KMS-11 (cell line): ENCODE data around the gene KIAA0513.

Experiments
- H2AFZ ChIP-seq: fragments of 200-600 bp; sonication (generic); 2 replicates; pipeline ENCODE4 v1.6.1; 2016; ENCODE audit warnings: antibody characterized with exemption, mixed run types, low read depth
- H3K27ac ChIP-seq: fragments of 200-600 bp; sonication (generic); 2 replicates; pipeline ENCODE4 v1.6.1; 2016; ENCODE audit warnings: mild to moderate bottlenecking, mixed run types
- H3K27me3 ChIP-seq: fragments of 200-600 bp; sonication (generic); 2 replicates; pipeline ENCODE4 v1.6.1; 2017; ENCODE audit warnings: mild to moderate bottlenecking, low read depth, mixed run types, moderate library complexity; ENCODE audit not compliant: insufficient read depth
- H3K36me3 ChIP-seq: fragments of 200-600 bp; sonication (generic); 2 replicates; pipeline ENCODE4 v1.6.1; 2017; ENCODE audit warnings: mild to moderate bottlenecking, mixed run types; ENCODE audit not compliant: insufficient read depth
- H3K4me1 ChIP-seq: fragments of 200-600 bp; sonication (generic); 2 replicates; pipeline ENCODE4 v1.6.1; 2016; ENCODE audit warnings: mild to moderate bottlenecking, low read depth, mixed run types; ENCODE audit not compliant: poor library complexity, severe bottlenecking
- H3K4me2 ChIP-seq: fragments of 200-600 bp; sonication (generic); 2 replicates; pipeline ENCODE4 v1.7.0; 2016; ENCODE audit warnings: mild to moderate bottlenecking, mixed run types
- H3K4me3 ChIP-seq: fragments of 200-600 bp; sonication (generic); IDR thresholded peaks from 2 replicates; pipeline ENCODE4 v1.6.1; 2017; ENCODE audit warnings: low read depth, low read length, mixed read lengths; ENCODE audit not compliant: insufficient read depth
- H3K79me2 ChIP-seq: fragments of 200-600 bp; sonication (generic); 2 replicates; pipeline ENCODE4 v1.6.1; 2016; ENCODE audit warnings: low read depth, mixed run types; ENCODE audit not compliant: insufficient read depth
- H3K9ac ChIP-seq: fragments of 200-600 bp; sonication (generic); 2 replicates; pipeline ENCODE4 v1.6.1; 2016; ENCODE audit warnings: mild to moderate bottlenecking, mixed run types
- H4K20me1 ChIP-seq: fragments of 200-600 bp; sonication (generic); 2 replicates; pipeline ENCODE4 v1.6.1; 2016; ENCODE audit warnings: mild to moderate bottlenecking, mixed run types; ENCODE audit not compliant: insufficient read depth
- CTCF ChIP-seq: fragments of 200-600 bp; sonication (generic); conservative IDR thresholded peaks from 2 replicates; pipeline ENCODE4 v1.6.1; 2017; ENCODE audit warnings: low read depth, mild to moderate bottlenecking, antibody characterized with exemption, low read length, moderate library complexity, mixed read lengths

The KIAA0513 gene

DNA sequence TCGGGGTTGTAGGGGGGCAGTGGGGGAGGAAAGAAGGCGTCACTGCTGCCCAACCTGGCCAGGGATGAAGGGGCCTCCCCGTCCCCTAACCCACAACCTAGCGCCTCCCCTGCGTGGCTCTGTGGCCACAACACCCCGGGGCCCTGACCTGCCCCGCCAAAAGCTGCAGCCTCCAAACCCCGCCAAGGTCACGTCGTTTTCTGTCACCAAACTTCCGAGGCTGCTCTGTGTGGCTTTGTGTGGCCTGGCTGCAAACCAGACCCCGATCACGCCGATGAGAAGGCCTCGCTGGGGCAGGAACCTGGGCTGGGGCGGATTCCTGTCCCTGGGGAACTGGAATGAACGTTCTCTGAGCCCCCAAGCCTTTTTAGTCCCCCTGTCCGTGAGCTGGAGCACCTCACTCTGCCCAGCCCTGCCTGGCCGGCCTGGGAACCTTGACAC is 115.2 kb downstream of the KIAA0513 start:
- H3K9ac ChIP-seq: no peak overlapping the region
- H3K27ac ChIP-seq: no peak overlapping the region
- peaks cover 99% of the 10 kb centered on the region for H3K27me3 ChIP-seq
- no peak overlapping the region for H2AFZ ChIP-seq
- H3K79me2 ChIP-seq: no peaks in the 10 kb centered on the region
- no peaks in the 10 kb centered on the region for H3K36me3 ChIP-seq
- no peak overlapping the region for H3K4me2 ChIP-seq
- H4K20me1 ChIP-seq: no peaks in the 10 kb centered on the region
- TF ChIP-seq CTCF: no peak
- no peak overlapping the region for H3K4me3 ChIP-seq
- H3K4me1 ChIP-seq: no peaks in the 10 kb centered on the region
